HUDEP-2 (cell line): ENCODE measurements around the gene EEF1A2.
A peak's percentile ranks its signal among the peaks of the same experiment; 100 is the strongest.

ENCODE experiments used
- DNase-seq, 76 experiments: peaks; one replicate each; lab custom pipeline; 2025; ENCODE audit not compliant: unreplicated experiment in 76 of 76; lab: John Stamatoyannopoulos, UW

EEF1A2 gene

GRCh38 chr20:63498960-63499337 is at the start of gene EEF1A2:
Gene EEF1A2 (minus strand): TSS chr20:63499083. CDS start chr20:63497763, 1,320 bp downstream.
- peak in 7 of 76 experiments; percentile 4 to 28 (median 17) for DNase-seq

GRCh38 chr20:63548542-63548941 is 49.7 kb upstream of the EEF1A2 start:
- no peak for DNase-seq

- DNase-seq: peak in 2 of 76 experiments; percentile 12 to 18
Observed at GRCh38 chr20:63547725-63548480, 49.0 kb upstream of the EEF1A2 start, which contains the start of gene SRMS. Gene SRMS (minus strand): TSS chr20:63547749. CDS start chr20:63547463, 286 bp downstream.

- no peak for DNase-seq
Observed at GRCh38 chr20:63546956-63547724, 48.3 kb upstream of the EEF1A2 start.

- DNase-seq: no peak
Observed at GRCh38 chr20:63546256-63546955, 47.5 kb upstream of the EEF1A2 start.

GRCh38 chr20:63545814-63546213 is 46.9 kb upstream of the EEF1A2 start:
- no peak for DNase-seq

- DNase-seq: no peak
Observed at GRCh38 chr20:63544958-63545516, 46.2 kb upstream of the EEF1A2 start.

GRCh38 chr20:63544241-63544957 is 45.5 kb upstream of the EEF1A2 start:
- no peak for DNase-seq

- no peak for DNase-seq
Observed at GRCh38 chr20:63543733-63544132, 44.9 kb upstream of the EEF1A2 start.

GRCh38 chr20:63543131-63543530 is 44.2 kb upstream of the EEF1A2 start:
- no peak for DNase-seq

- no peak for DNase-seq
Observed at GRCh38 chr20:63542696-63543095, 43.8 kb upstream of the EEF1A2 start.

- DNase-seq: no peak
Observed at GRCh38 chr20:63542031-63542559, 43.2 kb upstream of the EEF1A2 start.

GRCh38 chr20:63541371-63541770 is 42.5 kb upstream of the EEF1A2 start:
- DNase-seq: no peak

- no peak for DNase-seq
Observed at GRCh38 chr20:63540417-63541186, 41.7 kb upstream of the EEF1A2 start.

GRCh38 chr20:63539441-63540370 is 40.8 kb upstream of the EEF1A2 start:
- no peak for DNase-seq

- no peak for DNase-seq
Observed at GRCh38 chr20:63539092-63539430, 40.2 kb upstream of the EEF1A2 start.

GRCh38 chr20:63538204-63539091 is 39.6 kb upstream of the EEF1A2 start:
- DNase-seq: peak in 2 of 76 experiments; percentile 37 to 44
